ENCODE results near the gene CHRDL1.

Gene CHRDL1

GRCh38 chrX:110723844-110724243, 71.8 kb downstream of the CHRDL1 start:
- no peak for DNase-seq (ENCODE audit: low spot score)

GRCh38 chrX:110722135-110722534, 73.5 kb downstream of the CHRDL1 start:
- no peak for DNase-seq (ENCODE audit: low spot score)
- TF ChIP-seq, protein P1, sequence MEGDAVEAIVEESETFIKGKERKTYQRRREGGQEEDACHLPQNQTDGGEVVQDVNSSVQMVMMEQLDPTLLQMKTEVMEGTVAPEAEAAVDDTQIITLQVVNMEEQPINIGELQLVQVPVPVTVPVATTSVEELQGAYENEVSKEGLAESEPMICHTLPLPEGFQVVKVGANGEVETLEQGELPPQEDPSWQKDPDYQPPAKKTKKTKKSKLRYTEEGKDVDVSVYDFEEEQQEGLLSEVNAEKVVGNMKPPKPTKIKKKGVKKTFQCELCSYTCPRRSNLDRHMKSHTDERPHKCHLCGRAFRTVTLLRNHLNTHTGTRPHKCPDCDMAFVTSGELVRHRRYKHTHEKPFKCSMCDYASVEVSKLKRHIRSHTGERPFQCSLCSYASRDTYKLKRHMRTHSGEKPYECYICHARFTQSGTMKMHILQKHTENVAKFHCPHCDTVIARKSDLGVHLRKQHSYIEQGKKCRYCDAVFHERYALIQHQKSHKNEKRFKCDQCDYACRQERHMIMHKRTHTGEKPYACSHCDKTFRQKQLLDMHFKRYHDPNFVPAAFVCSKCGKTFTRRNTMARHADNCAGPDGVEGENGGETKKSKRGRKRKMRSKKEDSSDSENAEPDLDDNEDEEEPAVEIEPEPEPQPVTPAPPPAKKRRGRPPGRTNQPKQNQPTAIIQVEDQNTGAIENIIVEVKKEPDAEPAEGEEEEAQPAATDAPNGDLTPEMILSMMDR (IDR thresholded peaks at IDR 0.05; ENCODE audit: extremely low read depth, missing control alignments) = no peak

More at GRCh38 chrX:110723844-110724243, 71.8 kb downstream of the CHRDL1 start:
- TF ChIP-seq, protein P1 (IDR thresholded peaks at IDR 0.05; ENCODE audit: extremely low read depth, missing control alignments) = no peak

DNA sequence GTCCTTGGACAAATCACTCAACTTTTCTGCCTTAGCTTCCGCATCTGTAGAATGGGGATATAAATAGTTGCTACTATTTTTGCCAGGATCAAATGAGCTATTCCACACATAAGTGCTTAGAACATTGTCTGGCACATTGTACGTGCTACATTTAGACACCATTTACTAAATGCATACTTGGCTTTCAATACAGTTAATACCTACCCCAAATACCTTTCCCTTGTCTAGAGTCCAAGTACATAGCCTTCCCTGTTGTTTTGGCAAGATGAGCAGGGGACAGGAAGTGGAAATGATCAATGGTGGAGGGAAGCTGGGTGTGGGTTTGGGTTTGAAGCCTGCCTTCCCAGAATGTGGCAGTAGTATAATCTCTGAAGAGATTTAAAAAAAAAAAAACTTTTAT, 82.0 kb downstream of the CHRDL1 start:
- DNase-seq (ENCODE audit: low spot score) = no peak

GRCh38 chrX:110706446-110706845, 89.2 kb downstream of the CHRDL1 start:
- no peak for DNase-seq (ENCODE audit: low spot score)
- TF ChIP-seq, protein P1 (IDR thresholded peaks at IDR 0.05; ENCODE audit: extremely low read depth, missing control alignments) = no peak

More for the DNA sequence above, 82.0 kb downstream of the CHRDL1 start:
- TF ChIP-seq, protein P1 (IDR thresholded peaks at IDR 0.05; ENCODE audit: extremely low read depth, missing control alignments) = no peak

DNA sequence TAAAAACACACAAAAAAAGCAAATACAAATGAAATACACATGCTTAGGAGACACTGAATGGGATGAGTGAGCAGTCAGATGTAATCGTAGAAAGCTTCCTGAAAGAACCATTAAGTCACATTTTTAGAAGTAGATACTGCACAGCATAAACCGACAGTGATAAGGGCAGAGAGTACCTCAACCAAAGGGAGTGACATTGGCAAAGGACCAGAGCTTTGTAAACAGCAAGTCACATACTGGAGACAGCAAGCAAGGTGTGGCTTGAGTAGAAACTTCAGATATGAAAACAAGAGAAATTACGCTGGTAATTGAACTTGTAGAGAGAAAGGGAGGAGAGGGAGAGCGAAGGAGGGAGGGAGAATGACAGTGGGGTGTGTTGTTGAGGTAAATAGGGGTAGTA, 92.0 kb downstream of the CHRDL1 start:
- DNase-seq (ENCODE audit: low spot score) = no peak
- TF ChIP-seq, protein P1 (IDR thresholded peaks at IDR 0.05; ENCODE audit: extremely low read depth, missing control alignments) = no peak

DNA sequence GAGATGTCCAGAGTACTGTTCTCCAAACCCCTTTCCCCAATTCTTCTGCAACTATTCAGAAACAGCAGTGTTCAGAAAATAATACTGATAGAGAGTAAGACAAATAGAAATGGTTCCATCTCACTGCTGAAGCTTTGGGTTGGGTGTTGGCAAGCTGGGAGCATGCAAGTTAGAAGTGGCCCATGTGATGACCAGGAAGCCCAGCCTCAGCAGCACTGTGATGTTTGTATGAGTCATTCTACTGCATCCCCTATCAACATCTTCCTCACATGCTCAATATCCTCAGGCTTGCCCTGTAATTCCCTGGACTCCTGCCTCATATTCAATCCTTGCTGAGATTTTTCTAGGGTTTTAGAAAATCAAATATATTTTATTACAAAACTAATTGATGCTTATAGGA, 96.5 kb downstream of the CHRDL1 start:
- TF ChIP-seq, protein P1 (IDR thresholded peaks at IDR 0.05; ENCODE audit: extremely low read depth, missing control alignments) = no peak
- DNase-seq (ENCODE audit: low spot score) = no peak

DNA sequence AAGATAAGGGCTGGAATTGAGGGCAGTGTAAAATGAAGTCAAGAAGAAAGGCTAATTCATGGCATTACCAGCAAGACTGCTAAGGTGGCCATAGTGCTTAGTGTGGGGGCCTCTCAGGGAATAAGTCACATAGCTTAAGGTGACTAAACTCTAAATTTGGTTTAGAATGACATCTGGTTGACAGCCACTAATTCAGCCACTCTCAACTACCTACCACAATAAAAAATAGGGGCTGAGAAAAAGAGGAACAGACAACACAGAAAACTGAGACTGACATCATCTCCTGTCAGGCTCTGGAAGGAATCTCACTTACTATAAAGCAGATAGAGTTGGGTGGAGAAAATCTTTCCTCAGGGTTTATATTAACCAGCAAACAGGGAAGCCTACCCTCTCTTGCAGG, 96.9 kb downstream of the CHRDL1 start:
- TF ChIP-seq, protein P1 (IDR thresholded peaks at IDR 0.05; ENCODE audit: extremely low read depth, missing control alignments) = no peak

More for the DNA sequence above, 96.9 kb downstream of the CHRDL1 start:
- DNase-seq (ENCODE audit: low spot score) = peak; percentile 15

Measured in GM20000 (cell line).